HG03097 (cell line): ENCODE measurements around the gene ARFIP1.

ENCODE experiments used
- ATAC-seq: cut with Tn5 transposase; IDR thresholded peaks from one replicate; pipeline ENCODE4 v1.9.1; 2021; ENCODE audit not compliant: unreplicated experiment, low FRiP score

Gene ARFIP1

DNA sequence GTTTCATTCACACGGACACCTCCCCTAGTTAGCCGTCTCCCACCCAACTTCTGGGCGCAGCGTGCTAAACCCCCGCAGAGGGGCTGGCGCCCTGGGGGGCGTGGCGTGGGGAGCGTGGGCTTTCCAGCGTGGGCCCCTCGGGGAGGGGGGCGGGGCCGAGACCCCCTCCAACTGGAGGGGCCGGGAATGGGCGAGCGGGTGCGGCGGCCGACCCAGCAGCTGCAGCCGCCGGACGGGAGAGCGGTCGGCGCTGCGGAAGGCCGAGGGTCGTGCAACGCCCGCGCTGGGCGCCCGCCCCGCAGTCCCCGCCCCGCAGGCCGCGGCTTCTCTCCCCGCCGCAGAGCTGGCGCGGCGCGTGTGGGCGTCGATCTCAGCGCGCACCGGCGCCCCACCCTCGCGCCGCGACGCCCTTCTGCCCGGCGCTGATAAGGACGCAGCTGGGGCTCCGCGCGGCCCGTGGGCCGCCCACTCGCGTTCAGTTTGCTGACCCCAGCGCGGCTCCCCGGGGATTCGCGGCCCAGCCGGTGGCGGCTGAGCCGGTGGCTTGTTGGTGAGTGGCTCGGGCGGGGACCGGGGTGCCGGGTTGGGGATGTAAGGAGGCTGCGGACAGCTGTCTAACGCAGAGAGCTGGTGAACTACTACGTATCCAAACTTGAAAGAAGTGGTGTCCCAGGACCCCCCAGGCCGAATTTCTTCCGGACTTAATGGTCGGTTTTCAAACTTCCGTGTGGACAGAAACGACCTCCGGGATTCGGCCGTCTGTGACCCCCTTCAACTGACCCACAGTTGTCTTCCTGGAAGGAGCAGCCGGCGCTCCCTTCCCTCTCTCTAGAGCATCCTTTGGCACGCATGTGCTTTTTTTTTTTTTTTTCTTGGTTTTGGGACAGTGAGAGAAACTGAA, 157.8 kb downstream of the ARFIP1 start:
- no peak for ATAC-seq

GRCh38 chr4:152938237-152938947, 158.6 kb downstream of the ARFIP1 start:
- ATAC-seq, result no peak

- no peak for ATAC-seq
Measured at GRCh38 chr4:152939621-152940020, 159.9 kb downstream of the ARFIP1 start.

GRCh38 chr4:152940461-152940860, 160.7 kb downstream of the ARFIP1 start:
- ATAC-seq, result no peak

DNA sequence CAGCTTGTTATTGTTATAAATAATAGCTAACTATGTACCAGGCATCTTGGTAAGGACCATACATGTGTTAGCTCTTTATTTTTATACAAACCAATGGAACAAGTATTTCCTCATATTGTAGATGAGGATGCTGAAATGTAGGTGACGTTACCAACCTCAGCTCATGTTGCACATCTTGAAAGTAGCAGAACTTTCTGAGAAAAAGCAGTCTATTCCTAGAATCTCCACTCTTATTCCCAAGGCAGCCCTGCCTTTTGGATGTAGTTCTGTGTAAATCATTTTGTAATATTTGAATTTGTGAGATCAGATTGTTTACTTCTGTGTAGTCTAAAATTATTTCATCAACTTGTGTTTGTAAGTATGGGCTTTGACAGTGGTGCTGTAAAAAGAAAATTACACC, 161.7 kb downstream of the ARFIP1 start:
- no peak for ATAC-seq

DNA sequence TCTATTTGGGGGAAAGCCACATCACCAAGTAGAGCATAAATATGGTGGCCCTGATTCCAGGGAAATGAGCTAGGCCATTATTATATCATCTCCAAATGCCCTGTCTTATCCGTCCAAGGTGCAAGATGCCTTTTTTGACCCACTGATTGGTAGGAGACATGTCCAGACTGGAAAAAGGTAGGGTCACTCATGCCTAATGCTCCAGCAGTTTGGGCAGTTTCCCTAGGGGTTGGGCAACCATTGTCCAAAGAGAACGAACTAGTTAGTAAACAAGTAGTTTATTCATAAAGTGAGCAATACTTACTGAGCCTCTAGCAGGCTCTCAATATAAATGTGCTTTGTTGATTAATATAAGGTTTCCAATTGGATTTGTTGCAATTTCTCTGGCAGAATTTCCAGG, 162.6 kb downstream of the ARFIP1 start:
- ATAC-seq, result no peak

DNA sequence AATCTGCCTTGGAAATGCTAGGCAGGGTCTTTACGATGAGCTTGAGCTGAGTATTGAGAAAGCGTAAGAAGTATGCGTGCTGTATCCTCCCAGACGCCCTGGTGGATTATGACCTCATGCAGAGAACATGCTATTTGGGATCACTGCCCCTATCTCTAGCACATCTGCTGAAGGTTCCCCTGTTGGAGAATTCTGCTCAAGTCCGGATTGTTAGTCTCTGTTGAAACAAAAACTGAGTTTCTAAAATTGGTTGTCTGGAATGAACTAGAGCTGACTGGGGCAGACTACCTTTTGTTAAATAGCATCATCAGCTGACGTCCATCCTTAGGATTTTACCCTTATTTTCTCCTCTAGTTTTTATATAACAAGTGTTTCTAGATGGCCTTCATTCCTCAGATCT, 163.9 kb downstream of the ARFIP1 start:
- ATAC-seq, result no peak

GRCh38 chr4:152944666-152945320, 165.0 kb downstream of the ARFIP1 start:
- no peak for ATAC-seq

GRCh38 chr4:152945639-152946038, 165.9 kb downstream of the ARFIP1 start:
- ATAC-seq, result no peak

GRCh38 chr4:152946446-152946845, 166.7 kb downstream of the ARFIP1 start:
- ATAC-seq, result no peak

- ATAC-seq, result no peak
Measured at GRCh38 chr4:152947311-152947710, 167.6 kb downstream of the ARFIP1 start.

DNA sequence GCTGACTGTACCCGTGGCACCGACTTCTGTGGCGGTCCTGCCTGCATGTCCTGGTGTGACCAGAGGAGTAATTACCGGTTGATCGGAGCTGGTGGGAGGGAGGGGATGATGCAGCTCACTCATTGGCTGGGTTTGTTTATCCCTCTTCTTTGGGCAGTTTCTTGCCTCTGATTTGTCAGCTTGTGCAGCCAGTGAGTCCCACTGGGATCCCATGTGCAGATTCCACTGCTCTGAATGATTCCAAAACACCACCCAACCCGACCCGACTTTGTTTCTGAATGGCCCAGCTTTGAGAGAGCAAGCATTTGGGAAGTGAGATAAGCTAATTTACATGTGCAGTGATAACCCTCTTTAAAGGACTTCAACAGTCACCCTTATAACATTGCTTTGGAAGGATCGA, 170.2 kb downstream of the ARFIP1 start:
- no peak for ATAC-seq

DNA sequence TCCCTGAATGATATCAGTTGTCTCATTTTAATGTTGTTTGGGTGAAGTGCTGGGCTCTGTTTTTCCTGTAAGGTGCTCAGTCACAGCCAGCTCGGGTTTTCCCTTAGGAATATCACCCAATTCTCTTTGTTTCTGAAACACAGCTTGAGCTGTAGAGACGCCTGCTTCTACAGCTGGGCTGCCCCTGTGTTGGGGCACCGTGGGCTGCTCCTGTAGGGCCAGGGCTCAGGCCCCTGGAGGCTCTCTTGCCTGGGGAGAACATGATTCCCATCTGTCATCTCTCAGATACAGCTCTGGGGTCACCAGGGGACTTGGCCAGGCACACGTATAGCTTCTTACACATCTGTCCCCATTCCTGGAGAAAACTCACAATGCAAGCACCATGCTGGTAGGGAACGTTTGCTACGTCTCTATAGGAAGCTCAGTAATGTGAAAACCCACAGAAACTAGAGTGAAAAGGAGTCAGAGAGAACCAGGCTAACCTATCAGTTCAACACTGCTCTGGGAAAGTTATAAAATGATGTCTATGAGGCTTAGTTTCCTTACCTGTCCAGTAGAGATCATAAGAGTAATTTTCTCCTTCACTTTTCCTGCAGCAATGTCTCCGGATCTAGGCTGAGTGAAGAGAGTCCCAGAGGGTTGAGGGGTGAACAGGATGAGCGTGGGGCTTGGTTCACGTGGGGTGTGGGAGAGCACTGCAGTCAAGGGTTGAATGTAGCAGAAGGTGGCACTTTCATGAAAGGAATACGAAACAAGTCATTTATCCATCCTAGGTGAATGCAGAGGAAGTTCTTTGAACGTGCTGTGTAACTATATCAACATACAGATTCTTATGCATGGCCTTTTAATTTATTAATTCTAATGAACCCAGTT, 170.9 kb downstream of the ARFIP1 start:
- no peak for ATAC-seq

- no peak for ATAC-seq
Measured at GRCh38 chr4:152951348-152951747, 171.6 kb downstream of the ARFIP1 start.

DNA sequence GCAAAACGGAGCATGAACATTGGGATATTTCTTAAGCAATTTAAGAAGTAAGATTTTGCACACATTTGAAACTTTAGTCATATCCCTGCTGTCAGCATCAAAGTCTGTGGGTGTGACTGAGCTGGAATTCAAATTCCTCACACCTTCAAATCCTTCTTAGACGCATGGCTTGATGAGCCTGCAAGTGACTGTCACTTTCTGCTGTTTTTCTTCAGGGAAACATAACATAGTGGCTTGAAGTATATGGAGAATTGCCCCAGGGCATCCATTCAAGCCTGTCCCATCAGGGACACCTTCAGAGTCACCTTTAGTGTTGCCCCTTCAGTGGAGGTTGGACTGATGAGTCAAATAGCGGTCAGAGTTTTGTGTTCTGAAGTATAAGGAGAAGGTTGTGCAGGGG, 173.8 kb downstream of the ARFIP1 start:
- no peak for ATAC-seq

GRCh38 chr4:152954741-152955140, 175.0 kb downstream of the ARFIP1 start:
- no peak for ATAC-seq

GRCh38 chr4:152956147-152956546, 176.4 kb downstream of the ARFIP1 start:
- no peak for ATAC-seq

DNA sequence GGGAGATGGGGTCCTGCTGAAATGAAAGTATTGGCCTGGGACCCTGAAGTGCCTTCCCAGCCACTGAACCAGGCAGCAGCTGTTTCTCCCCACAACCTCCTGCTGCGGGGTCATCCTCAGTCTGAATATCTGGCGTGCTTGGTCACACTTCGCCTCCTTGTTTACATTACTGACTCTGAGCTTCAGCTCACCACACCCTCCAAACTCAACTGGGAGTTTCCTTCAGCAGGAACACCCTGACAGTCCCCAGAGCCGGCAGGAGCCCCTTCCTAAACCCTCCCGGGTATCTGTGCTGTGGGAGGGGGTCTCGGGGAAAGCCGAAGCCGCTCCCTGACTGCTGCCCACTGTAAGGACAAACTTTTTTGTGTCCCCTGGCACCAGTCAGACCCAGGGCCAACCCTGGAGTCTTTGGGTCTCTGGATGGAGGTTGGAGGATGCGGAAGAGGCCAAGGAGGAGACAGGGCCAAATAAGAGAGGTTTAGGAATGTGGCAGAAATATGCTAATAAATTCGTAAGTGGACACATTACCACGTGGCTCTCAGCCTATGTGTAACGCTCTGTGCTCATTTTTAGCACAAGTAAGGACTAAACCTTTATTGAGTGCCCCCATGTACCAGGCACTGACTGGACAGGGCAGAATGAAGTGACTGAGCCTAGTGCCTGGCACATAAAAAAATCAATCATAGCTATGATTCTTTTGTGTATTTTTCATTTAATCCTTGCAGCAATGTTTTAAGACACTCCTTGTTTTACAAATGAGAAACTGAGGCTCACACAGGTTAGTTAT, 177.1 kb downstream of the ARFIP1 start:
- no peak for ATAC-seq

DNA sequence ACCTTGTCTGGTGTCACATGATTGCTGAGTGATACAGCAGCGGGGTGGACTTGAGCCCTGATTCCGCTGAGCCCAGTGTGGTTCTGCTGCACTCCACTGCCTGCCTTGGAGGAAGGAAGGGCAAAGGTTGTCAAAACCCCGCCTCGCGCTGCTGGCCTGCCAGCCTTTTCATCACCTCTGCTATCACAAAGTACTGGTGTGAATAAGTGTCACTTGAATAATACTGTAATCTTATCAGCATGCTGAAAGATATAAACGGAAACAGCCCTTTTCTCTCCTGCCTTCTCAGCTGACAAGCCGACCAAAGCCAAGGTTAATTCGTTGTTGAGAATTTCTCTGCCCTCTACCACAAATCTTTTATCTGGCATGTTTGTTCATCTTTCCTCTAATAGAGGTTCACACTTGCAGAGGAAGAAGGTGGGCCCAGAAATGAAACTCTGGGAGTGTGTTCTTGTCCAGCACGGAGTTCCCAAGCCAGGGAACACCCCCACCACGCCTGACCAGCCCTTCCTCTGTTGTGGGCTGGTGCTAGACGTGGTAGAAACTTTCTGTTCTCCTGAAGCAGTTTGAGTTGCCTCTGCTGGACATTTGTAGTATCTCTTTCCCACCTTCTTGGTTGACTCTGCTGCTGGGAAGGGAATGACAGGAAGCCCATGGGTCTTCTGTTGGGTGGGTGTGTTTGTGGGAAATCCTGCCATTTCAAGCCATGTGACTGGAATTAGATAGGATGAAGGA, 177.8 kb downstream of the ARFIP1 start:
- ATAC-seq, result no peak
